Activated T-cell treated with anti-CD3 and anti-CD28 coated beads, Interleukin-2, amount 50 U/mL, for 48 hours (primary cell): ENCODE results near the gene AARS2.
"Not testable (repeated sequence)": the region's sequence is repeated elsewhere in the genome, so short reads cannot be mapped to it uniquely, and the experiment has no call there.

Source experiments
- DNase-seq, 2 experiments: peaks; one replicate each; pipeline ENCODE4 v3.0.0-alpha.2; 2020

Gene AARS2

DNA sequence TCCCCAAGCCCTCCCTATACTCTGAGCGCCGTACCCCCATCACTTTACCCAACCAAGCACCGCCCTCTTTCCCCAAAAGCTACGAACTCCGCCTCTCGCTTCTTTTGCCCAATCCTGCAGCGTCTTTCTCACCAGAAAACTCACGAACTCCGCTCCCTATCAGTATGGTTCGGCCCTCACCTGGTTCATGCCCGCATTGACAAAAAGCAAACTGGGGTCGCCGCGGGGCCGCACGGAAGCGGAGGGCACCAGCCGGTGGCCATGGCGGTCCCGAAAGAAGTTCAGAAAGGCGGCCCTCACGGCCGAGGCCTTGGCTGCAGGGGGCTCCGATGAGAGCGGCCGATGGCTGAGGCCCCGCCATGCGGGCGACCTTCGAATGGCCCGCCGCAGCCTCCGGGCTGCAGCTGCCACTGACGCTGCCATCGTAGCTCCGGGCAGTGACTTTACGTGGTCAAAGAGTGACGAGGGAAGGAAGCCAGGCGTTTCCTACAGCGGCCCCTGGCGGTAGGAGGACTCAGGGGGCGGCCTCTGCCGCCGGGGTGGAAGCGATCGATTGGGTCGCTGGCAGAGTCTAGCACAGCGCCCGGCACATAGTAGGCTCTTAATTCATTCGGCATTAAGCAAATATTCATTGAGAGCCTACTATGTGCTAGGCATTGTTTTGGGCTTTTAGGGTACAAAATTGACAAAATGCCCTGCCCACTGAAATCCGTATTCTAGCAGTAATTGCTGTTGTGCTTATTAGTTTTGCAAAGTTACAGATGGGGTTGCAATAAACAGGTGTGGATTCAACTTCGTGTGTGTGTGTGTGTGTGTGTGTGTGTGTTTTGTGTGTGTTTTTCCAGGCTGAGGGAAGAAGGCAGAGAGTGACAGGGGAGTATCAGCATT lies at the start of gene AARS2:
Gene AARS2, minus strand, starts transcription at position 447 of the 888 bp plus-strand sequence. Its CDS starts 24 bp downstream, at position 423.
- peak; percentile 97 to 98 for DNase-seq

DNA sequence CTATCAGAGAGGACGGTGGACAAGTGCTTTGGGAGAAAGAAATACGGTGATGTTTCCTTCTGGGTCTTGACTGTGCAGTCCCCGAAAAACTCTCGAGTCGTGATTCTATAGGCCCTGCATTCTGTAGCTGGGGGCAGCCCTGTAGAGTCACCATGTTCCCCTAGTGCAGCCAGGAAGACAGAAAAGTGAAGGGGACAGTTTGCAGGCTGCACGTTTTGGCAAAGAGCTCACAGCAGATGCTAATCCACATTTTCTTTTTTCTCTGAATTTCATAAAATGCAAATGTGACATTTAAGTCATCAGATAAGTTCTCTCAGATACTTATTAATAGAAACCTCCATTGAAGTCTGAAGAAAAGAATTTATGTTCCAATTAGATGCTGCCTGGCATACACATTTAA lies 48.8 kb upstream of the AARS2 start:
- no peak for DNase-seq

GRCh38 chr6:44359973-44360372 lies 46.8 kb upstream of the AARS2 start:
- DNase-seq = no peak

- DNase-seq = no peak
Measured at GRCh38 chr6:44356487-44356886, 43.3 kb upstream of the AARS2 start.

- DNase-seq = no peak
Measured at GRCh38 chr6:44355640-44356039, 42.5 kb upstream of the AARS2 start.

DNA sequence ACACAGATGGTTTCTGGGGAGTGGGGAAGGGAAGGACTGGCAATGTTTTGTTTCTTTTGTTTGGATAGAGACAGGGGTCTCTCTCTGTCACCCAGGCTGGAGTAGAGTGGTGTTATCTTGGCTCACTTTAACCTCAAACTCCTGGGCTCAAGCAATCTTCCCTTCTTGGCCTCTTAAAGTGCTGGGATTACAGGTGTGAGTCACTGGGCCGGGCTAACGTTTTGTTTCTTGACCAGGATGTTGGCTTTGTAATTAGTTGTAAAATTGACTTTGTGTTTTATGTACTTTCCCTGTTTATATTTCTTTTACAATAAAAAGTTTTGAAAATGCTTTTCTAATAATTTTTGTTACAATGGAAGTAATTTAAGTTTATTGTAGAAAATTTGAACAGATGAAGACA lies 40.2 kb upstream of the AARS2 start:
- DNase-seq = no peak

- DNase-seq = no peak
Measured at GRCh38 chr6:44352259-44352658, 39.1 kb upstream of the AARS2 start.

DNA sequence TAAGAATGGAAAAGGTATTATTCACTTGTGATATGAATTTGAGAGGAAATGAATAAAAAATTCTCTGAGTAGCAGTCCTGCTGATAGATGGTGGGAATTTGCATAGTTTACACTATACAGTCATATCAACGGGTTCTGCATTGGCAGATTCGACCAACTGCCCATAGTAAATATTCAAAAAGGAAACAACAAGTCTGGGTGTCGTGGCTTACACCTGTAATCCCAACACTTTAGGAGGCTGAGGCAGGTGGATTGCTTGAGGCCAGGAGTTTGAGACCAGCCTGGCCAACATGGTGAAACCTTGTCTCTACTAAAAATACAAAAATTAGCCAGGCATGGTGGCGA lies 37.5 kb upstream of the AARS2 start:
- DNase-seq = not testable (repeated sequence)

GRCh38 chr6:44349904-44350649 lies 36.9 kb upstream of the AARS2 start:
- no peak for DNase-seq

- DNase-seq = not testable (repeated sequence)
Measured at GRCh38 chr6:44346818-44347217, 33.7 kb upstream of the AARS2 start.

DNA sequence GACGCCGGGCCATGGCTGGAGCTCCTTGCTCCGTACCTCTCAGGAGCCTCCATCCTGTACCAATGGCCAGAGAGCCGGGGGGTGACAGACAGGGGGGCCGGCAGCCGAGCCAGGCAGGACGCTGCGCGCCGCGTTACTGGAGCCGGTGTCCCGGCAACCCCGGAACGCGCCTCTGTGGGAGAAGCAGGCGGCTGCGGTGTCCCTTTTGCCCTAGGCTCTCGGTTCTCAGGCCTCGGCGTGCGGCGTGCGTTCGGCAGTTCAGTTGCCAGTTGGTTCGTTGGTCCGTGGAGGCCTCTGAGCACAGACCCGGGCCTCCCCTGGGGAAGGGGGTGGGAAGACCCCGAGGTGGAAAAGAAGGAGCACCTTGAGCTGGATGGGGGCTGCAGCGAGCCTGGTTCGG lies 29.3 kb upstream of the AARS2 start, which contains the start of gene SPATS1:
Gene SPATS1, plus strand, starts transcription at position 162 of the 400 bp plus-strand sequence. CDS start 446 bp downstream, outside the sequence.
- peak in 1 of 2 experiments; percentile 35 for DNase-seq

- DNase-seq = no peak
Measured at GRCh38 chr6:44342052-44342451, 28.9 kb upstream of the AARS2 start.

DNA sequence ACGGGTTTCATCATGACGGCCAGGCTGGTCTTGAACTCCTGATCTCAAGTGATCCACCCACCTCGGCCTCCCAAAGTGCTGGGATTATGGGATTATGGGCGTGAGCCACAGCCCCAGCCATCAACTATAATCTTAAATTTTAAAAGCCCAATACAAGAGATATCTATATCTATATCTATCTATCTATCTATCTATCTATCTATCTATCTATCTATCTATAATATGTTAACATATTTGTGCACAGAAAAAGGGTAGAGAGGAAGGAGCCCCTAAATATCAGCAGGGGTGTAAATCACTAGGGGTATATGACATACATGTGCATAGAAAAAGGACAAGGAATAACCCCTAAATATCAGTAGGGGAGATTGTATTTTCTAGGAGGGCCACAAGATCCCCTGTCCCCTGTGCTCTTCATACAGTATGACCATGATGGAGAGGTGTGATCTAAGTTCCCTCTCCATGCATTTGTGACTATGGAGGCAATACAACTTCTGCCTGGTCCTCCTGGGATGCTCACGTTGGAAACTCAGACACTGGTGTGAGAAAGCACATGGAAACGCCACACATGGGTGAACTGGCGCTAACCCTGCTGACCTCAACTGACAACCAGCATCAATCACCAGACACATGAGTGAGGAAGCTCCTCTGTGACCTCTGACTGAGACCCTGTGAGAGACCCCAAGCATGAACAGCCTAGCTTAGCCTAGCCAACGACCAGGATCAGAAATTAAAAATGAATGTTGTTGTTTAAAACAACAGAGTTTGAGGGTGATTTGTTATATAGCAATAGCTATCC lies 28.1 kb upstream of the AARS2 start:
- DNase-seq = no peak

DNA sequence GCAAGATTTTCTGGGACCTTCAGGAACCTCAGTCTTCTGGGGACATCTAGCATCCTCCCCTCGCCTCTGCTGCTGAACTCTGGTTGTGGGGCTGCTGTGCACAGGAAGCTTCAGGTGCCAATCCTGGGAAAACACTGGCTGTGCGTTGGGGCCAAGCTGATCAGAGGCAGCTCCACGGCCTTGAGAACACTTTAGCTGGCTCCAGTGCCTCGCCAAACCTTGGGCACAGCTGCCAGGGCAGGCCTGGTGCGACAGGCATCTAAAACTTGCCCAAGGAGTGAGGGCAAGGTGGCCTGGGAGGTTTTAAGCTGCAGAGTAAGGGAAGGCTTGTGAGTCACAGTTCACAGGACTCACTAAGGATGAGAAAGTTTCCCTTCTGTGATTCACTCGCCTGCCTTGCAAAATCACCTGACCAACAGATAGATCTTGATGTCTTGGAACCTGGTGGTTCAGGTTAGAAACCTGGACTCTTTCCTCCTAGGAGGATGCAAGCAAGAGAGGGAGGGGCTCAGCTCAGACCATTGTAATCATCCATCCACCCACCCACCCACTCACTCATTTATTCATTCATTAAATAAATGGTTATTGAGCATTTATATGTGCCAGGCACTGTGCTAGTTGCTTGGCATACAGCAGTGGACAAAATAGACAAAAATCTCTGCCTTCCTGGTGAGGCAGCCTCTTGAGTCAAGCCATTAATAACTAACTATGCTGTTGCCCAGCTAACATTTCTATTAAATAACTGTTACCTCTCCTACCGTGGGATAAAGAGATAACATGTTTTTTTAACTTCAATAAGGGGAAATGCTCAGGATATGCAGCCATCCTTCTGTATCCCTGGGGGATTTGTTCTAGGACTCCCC lies 26.8 kb upstream of the AARS2 start:
- peak; percentile 24 to 29 for DNase-seq

- no peak for DNase-seq
Measured at GRCh38 chr6:44339301-44339700, 26.2 kb upstream of the AARS2 start.

GRCh38 chr6:44338228-44339122 lies 25.3 kb upstream of the AARS2 start:
- DNase-seq = peak; percentile 82 to 84

- DNase-seq = no peak
Measured at GRCh38 chr6:44335631-44336030, 22.5 kb upstream of the AARS2 start.

- DNase-seq = no peak
Measured at GRCh38 chr6:44333942-44334341, 20.8 kb upstream of the AARS2 start.

- DNase-seq = no peak
Measured at GRCh38 chr6:44333273-44333919, 20.2 kb upstream of the AARS2 start.

- no peak for DNase-seq
Measured at GRCh38 chr6:44332585-44332984, 19.4 kb upstream of the AARS2 start.
